HepG2 (cell line): ENCODE measurements around the gene NFIC. TPM values are rescaled to one million over a fixed set of nuclear protein-coding genes. Genes with fewer than 3 reads are reported as not detected.
A peak's percentile ranks its signal among the peaks of the same experiment; 100 is the strongest.

Source experiments
- ATAC-seq: fragments of 200-7000 bp; cut with Tn5 transposase; 3 replicates; pipeline ENCODE4 v1.9.1; 2020; ENCODE audit warnings: mild to moderate bottlenecking, moderate library complexity
- BruUV-seq: library from RNA; stranded (reverse); fragments of 400-500 nt; replicated peaks from 2 replicates; lab custom pipeline; 2021; lab: Mats Ljungman, UMichigan
- CTCF ChIA-PET: fragments of 300-600 bp; formaldehyde crosslinking; extraction: SDS; loops from one replicate; lab custom pipeline; 2021; ENCODE audit warnings: low total read pairs, inconsistent platforms, low intra/inter-chr PET ratio; lab: Yijun Ruan, JAX
- POLR2A ChIA-PET: fragments of 350-600 bp; sonication (Branson Sonifier 250); formaldehyde crosslinking; loops from one replicate; lab custom pipeline; 2020; ENCODE audit warnings: antibody characterized with exemption, inconsistent platforms; lab: Yijun Ruan, JAX
- DNase-seq: peaks from one replicate; pipeline ENCODE4 v3.0.0-alpha.2; 2015; ENCODE audit warnings: low spot score
- FAIRE-seq: peaks from 3 replicates; lab custom pipeline; 2011; peaks lifted over from hg19 to GRCh38; lab: Jason Lieb, UNC
- H2AFZ ChIP-seq: one replicate; pipeline ENCODE4 v1.6.1; 2011; ENCODE audit warnings: low read length, inconsistent platforms
- H3K27ac ChIP-seq: fragments of 300-600 bp; 3 replicates; pipeline ENCODE4 v1.8.0; 2011; ENCODE audit warnings: mixed run types, mild to moderate bottlenecking, mixed read lengths, low read length, inconsistent platforms; ENCODE audit not compliant: insufficient read depth; ENCODE audit errors: extremely low read length
- H3K27me3 ChIP-seq, 2 experiments: fragments of 200-600 bp in 1 of 2; 2 replicates in 1 of 2; 3 replicates in 1 of 2; pipeline versions ENCODE4 v1.6.0 to v1.8.0; 2011; ENCODE audit warnings: low read length in 2 of 2, mild to moderate bottlenecking in 2 of 2, moderate library complexity in 2 of 2, inconsistent platforms in 1 of 2; ENCODE audit not compliant: insufficient read depth in 2 of 2, control insufficient read depth in 1 of 2
- H3K36me3 ChIP-seq, 2 experiments: fragments of 200-600 bp in 1 of 2; replicated peaks in 1 of 2; 2 replicates in 1 of 2; 3 replicates in 1 of 2; pipeline versions ENCODE4 v1.5.1 to v1.8.0; 2011; ENCODE audit warnings: low read length in 2 of 2, inconsistent platforms in 1 of 2; ENCODE audit not compliant: insufficient read depth in 2 of 2, control insufficient read depth in 1 of 2
- H3K4me1 ChIP-seq: 2 replicates; pipeline ENCODE4 v1.5.1; 2012; ENCODE audit warnings: low read length, inconsistent platforms; ENCODE audit not compliant: insufficient read depth
- H3K4me2 ChIP-seq: 2 replicates; pipeline ENCODE4 v1.6.0; 2011; ENCODE audit warnings: low read depth, low read length, inconsistent platforms
- H3K4me3 ChIP-seq, 3 experiments: fragments of 200-600 bp in 1 of 3; sonication (generic), shearing (Covaris generic) in 1 of 3; replicated peaks in 1 of 3; 2 replicates each; pipeline ENCODE4 v1.5.1; 2011 to 2016; ENCODE audit warnings: low read length in 3 of 3, inconsistent platforms in 2 of 3, low read depth in 2 of 3, mild to moderate bottlenecking in 2 of 3, control low read depth in 1 of 3, mixed read lengths in 1 of 3; ENCODE audit not compliant: insufficient read depth in 1 of 3
- H3K79me2 ChIP-seq: one replicate; pipeline ENCODE4 v1.6.1; 2011; ENCODE audit warnings: low read length, inconsistent platforms; ENCODE audit not compliant: insufficient read depth
- H3K9ac ChIP-seq: 2 replicates; pipeline ENCODE4 v1.6.0; 2011; ENCODE audit warnings: mild to moderate bottlenecking, low read depth, low read length, inconsistent platforms; ENCODE audit not compliant: insufficient read depth
- H3K9me3 ChIP-seq: 2 replicates; pipeline ENCODE4 v1.5.1; 2012; ENCODE audit warnings: mild to moderate bottlenecking, low read length
- H4K20me1 ChIP-seq: 2 replicates; pipeline ENCODE4 v1.6.0; 2011; ENCODE audit warnings: inconsistent platforms, mild to moderate bottlenecking, low read length, moderate library complexity; ENCODE audit not compliant: insufficient read depth
- CBX5 ChIP-seq: sonication (generic); formaldehyde crosslinking; IDR thresholded peaks from 2 replicates; pipeline ENCODE4 v1.4.0; 2020; ENCODE audit warnings: missing genetic modification reagents, borderline replicate concordance
- HNRNPK ChIP-seq: fragments of 200-400 bp; formaldehyde crosslinking; IDR thresholded peaks from 2 replicates; pipeline ENCODE4 v1.6.1; 2018; ENCODE audit warnings: low read length, low read depth, moderate library complexity, mild to moderate bottlenecking; ENCODE audit not compliant: poor library complexity, severe bottlenecking
- IKZF4 ChIP-seq: sonication (generic); formaldehyde crosslinking; IDR thresholded peaks from 2 replicates; pipeline ENCODE4 v1.5.1; 2020; ENCODE audit warnings: borderline replicate concordance, mild to moderate bottlenecking, low read depth, missing genetic modification reagents; ENCODE audit errors: not compliant biosample characterization
- IKZF5 ChIP-seq: IDR thresholded peaks from 2 replicates; pipeline ENCODE4 v1.6.1; 2018; ENCODE audit warnings: missing genetic modification reagents, mild to moderate bottlenecking, missing compliant biosample characterization
- IRF9 ChIP-seq: sonication (generic); formaldehyde crosslinking; IDR thresholded peaks from 2 replicates; pipeline ENCODE4 v1.8.0; 2022; ENCODE audit warnings: missing genetic modification reagents, mild to moderate bottlenecking, borderline replicate concordance
- NRL ChIP-seq: sonication (generic); formaldehyde crosslinking; IDR thresholded peaks from 2 replicates; pipeline ENCODE4 v1.5.0; 2020; ENCODE audit warnings: missing genetic modification reagents, mild to moderate bottlenecking, moderate library complexity, borderline replicate concordance
- RFX1 ChIP-seq: fragments of 450-650 bp; IDR thresholded peaks from 2 replicates; pipeline ENCODE4 v1.6.1; 2017
- RXRA ChIP-seq: sonication (generic); formaldehyde crosslinking; IDR thresholded peaks from 2 replicates; pipeline ENCODE4 v1.5.1; 2020; ENCODE audit warnings: missing genetic modification reagents
- YEATS4 ChIP-seq: sonication (generic); formaldehyde crosslinking; IDR thresholded peaks from 2 replicates; pipeline ENCODE4 v1.4.0; 2020; ENCODE audit warnings: missing genetic modification reagents, borderline replicate concordance
- ZBTB43 ChIP-seq: sonication (generic); formaldehyde crosslinking; conservative IDR thresholded peaks from 2 replicates; pipeline ENCODE4 v1.4.0; 2020; ENCODE audit warnings: missing genetic modification reagents
- ZFP90 ChIP-seq: sonication (generic); formaldehyde crosslinking; IDR thresholded peaks from 2 replicates; pipeline ENCODE4 v1.8.0; 2022; ENCODE audit warnings: missing genetic modification reagents, mild to moderate bottlenecking, inconsistent platforms, borderline replicate concordance
- ZFX ChIP-seq: sonication (generic); formaldehyde crosslinking; IDR thresholded peaks from 2 replicates; pipeline ENCODE4 v1.4.0; 2020; ENCODE audit warnings: mild to moderate bottlenecking, low read depth, missing genetic modification reagents, moderate library complexity
- ZNF563 ChIP-seq: sonication (generic); formaldehyde crosslinking; IDR thresholded peaks from 2 replicates; pipeline ENCODE4 v1.8.0; 2022; ENCODE audit warnings: mild to moderate bottlenecking, moderate library complexity, missing genetic modification reagents
- ZUFSP ChIP-seq: sonication (generic); formaldehyde crosslinking; IDR thresholded peaks from 2 replicates; pipeline ENCODE4 v1.9.0; 2021; ENCODE audit warnings: missing genetic modification reagents, mild to moderate bottlenecking, borderline replicate concordance
- WGBS: methylation state at CpG from one replicate; pipeline ENCODE4 v1.1.6; 2017; ENCODE audit warnings: low lambda C conversion rate; 5-methylcytosine and 5-hydroxymethylcytosine counted together
- in situ Hi-C: cut with HindIII; loops from 2 replicates; pipeline ENCODE4 v1.10.0; 2017; ENCODE audit warnings: low pct_unique_long_range_greater_than_20kb; ENCODE audit not compliant: extremely low pct_ligation_motif_present
- intact Hi-C: fragments of 100-400 bp; cut with micrococcal nuclease; formaldehyde crosslinking; loops from one replicate; pipeline ENCODE4 v1.10.0; 2022; ENCODE audit not compliant: unreplicated experiment
- polyA plus RNA-seq, 8 experiments: library from polyadenylated mRNA; depleted of rRNA in 3 of 8; stranded (reverse) in 7 of 8; unstranded in 1 of 8; fragments of >200 nt; fragmentation: Illumina TruSeq in 4 of 8; extraction: Trizol in 4 of 8; gene quantifications; 2 replicates each; pipeline versions ENCODE4 v1.2.1 to v1.2.3, GENCODE V29; 2011 to 2016; ENCODE audit warnings: low read depth in 4 of 8, missing spikeins in 1 of 8, mixed read lengths in 1 of 8; ENCODE audit not compliant: insufficient read depth in 1 of 8
- total RNA-seq, 5 experiments: library from RNA; depleted of rRNA; stranded (reverse); fragments of >200 nt; fragmentation: Illumina TruSeq; extraction: Trizol; gene quantifications; 2 replicates each; pipeline ENCODE4 v1.2.3, GENCODE V29; 2016; ENCODE audit warnings: low read depth in 1 of 5

NFIC gene
- total and polyA plus RNA-seq, 2 of the 13 experiments (the other 11 are each of a cell fraction or from before 2014, with no cell fraction given): 1.3 to 2.5 TPM

- ChIA-PET CTCF (no interaction called here), POLR2A (no interaction called here)
- Histone ChIP-seq H3K27ac (peak overlapping the region; percentile 57), H3K4me3 (peak overlapping the region; percentile 77 to 86 (median 80)), H3K4me1 (peaks cover 41% of the 10 kb centered on the region), H3K9me3 (no peaks in the 10 kb centered on the region), H3K36me3 (no peaks in the 10 kb centered on the region), H3K9ac (peak overlapping the region; percentile 69; the same call in 1 of the 2 replicates), H3K79me2 (peaks cover 4% of the 10 kb centered on the region), H4K20me1 (no peaks in the 10 kb centered on the region), H2AFZ (no peak overlapping the region), H3K27me3 (peaks cover 3 to 9% of the 10 kb centered on the region in 2 experiments; a peak in 4 of 5 replicates), H3K4me2 (peak overlapping the region; percentile 87)
- under 1% methylated on average over 21 of the region's 129 CpGs for WGBS
- DNase-seq (no peak), FAIRE-seq (no peak), ATAC-seq (peak; percentile 25)
- in situ Hi-C loops (no loop called here), intact Hi-C loops (no loop called here)
- BruUV-seq: no TSS peak
- TF ChIP-seq YEATS4: peak; percentile 45; the same call in 1 of the 2 replicates
- TF ChIP-seq RXRA: 0 out of 2 replicates have a peak, but pooled peaks have one; percentile 24
- TF ChIP-seq ZUFSP (CRISPR knock-in tag): no peak
- 0 out of 2 replicates have a peak, but pooled peaks have one; percentile 25 for TF ChIP-seq NRL
- no peak for TF ChIP-seq HNRNPK
- peak; percentile 32 for TF ChIP-seq IKZF4 (CRISPR knock-in tag)
- TF ChIP-seq ZNF563 (CRISPR knock-in tag): peak; percentile 52
- TF ChIP-seq ZFX (CRISPR knock-in tag): peak; percentile 48; the same call in 1 of the 2 replicates
- no peak for TF ChIP-seq IRF9 (CRISPR knock-in tag)
- no peak for TF ChIP-seq RFX1
- 0 out of 2 replicates have a peak, but pooled peaks have one; percentile 27 for TF ChIP-seq CBX5 (CRISPR knock-in tag)
- TF ChIP-seq IKZF5 (CRISPR knock-in tag): no peak
- 0 out of 2 replicates have a peak, but pooled peaks have one; percentile 54 for TF ChIP-seq ZBTB43 (CRISPR knock-in tag)
- 0 out of 2 replicates have a peak, but pooled peaks have one; percentile 60 for TF ChIP-seq ZFP90 (CRISPR knock-in tag)
Observed at GRCh38 chr19:3359015-3359918, 7.1 kb upstream of the NFIC start.
